Testis (tissue), 3 donors: ENCODE data around the gene DISC1. TPM values are rescaled to one million over a fixed set of nuclear protein-coding genes. Genes with fewer than 3 reads are reported as not detected.

Experiments used
- DNase-seq: peaks from one replicate; pipeline ENCODE4 v3.0.0-alpha.2; 2019
- H3K27ac ChIP-seq, 2 donors: fragments of 200-600 bp; sonication (generic); one replicate each; pipeline ENCODE4 v1.5.1; 2019
- H3K27me3 ChIP-seq: fragments of 200-600 bp; sonication (generic); one replicate; pipeline ENCODE4 v1.5.1; 2019
- H3K36me3 ChIP-seq: fragments of 200-600 bp; sonication (generic); one replicate; pipeline ENCODE4 v1.5.1; 2017; ENCODE audit warnings: low read depth; ENCODE audit errors: missing control alignments
- H3K4me1 ChIP-seq: fragments of 200-600 bp; sonication (generic); one replicate; pipeline ENCODE4 v1.5.1; 2019
- H3K4me3 ChIP-seq, 2 donors: fragments of 200-600 bp; sonication (generic); one replicate each; pipeline ENCODE4 v1.5.1; 2017 to 2019
- H3K9me3 ChIP-seq: fragments of 200-600 bp; sonication (generic); one replicate; pipeline ENCODE4 v1.5.1; 2017
- POLR2A ChIP-seq: fragments of 450-650 bp; IDR thresholded peaks from one replicate; pipeline ENCODE4 v1.6.1; 2017; ENCODE audit warnings: antibody characterized with exemption, mild to moderate bottlenecking, moderate library complexity
- WGBS, 2 donors: methylation state at CpG; one replicate each; pipeline ENCODE4 v1.1.5; 2018; 5-methylcytosine and 5-hydroxymethylcytosine counted together
- intact Hi-C: fragments of 100-400 bp; cut with DNase I; formaldehyde crosslinking; loops from one replicate; pipeline ENCODE4 v1.15.1; 2023; ENCODE audit warnings: low total_unique reads
- polyA plus RNA-seq: library from polyadenylated mRNA; stranded (reverse); fragments of 350-450 nt; fragmentation: Illumina TruSeq; extraction: RNeasy Lipid Tissue Mini Kit (QIAGEN cat#74804); gene quantifications from one replicate; pipeline ENCODE4 v1.2.3, GENCODE V29; 2014; ENCODE audit warnings: low read depth, low replicate concordance; ENCODE audit not compliant: insufficient read depth
- total RNA-seq, 2 donors: library from RNA; depleted of rRNA; stranded (reverse); fragments of >200 nt; gene quantifications; one replicate each; pipeline ENCODE4 v1.2.3, GENCODE V29; 2016
- TF ChIP-seq, protein P1 (sequence below), 3 experiments: fragments of 450-650 bp in 2 of 3; fragments of 200-600 bp in 1 of 3; sonication (generic) in 1 of 3; IDR thresholded peaks; one replicate each; pipeline ENCODE4 v1.5.1; 2016 to 2019; ENCODE audit warnings: antibody characterized with exemption in 3 of 3, mild to moderate bottlenecking in 2 of 3, moderate library complexity in 1 of 3

DISC1 gene
- total and polyA plus RNA-seq, 3 donors from 2014 or later: 1.8 to 6.8 (median 5.7) TPM

DNA sequence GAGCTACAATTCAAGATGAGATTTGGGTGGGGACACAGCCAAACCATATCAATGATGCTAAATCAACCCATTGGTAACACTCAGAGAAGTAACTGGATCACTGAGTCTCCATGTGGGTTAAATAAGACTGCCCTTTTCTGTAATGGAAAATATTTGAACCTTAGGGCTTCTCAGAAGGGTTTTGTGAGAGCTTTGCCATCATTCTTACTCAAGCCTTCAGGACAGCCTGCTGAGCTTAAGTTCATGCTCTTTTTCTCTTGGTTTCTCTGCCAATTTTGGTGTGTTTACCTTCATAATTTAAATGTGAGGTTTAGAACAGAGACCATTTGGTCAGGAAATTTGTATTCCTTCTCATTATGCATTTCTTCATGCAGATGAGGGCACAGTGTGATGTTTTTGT is 74.7 kb downstream of the DISC1 start:
- no peak for TF ChIP-seq POLR2A
- TF ChIP-seq, protein P1, sequence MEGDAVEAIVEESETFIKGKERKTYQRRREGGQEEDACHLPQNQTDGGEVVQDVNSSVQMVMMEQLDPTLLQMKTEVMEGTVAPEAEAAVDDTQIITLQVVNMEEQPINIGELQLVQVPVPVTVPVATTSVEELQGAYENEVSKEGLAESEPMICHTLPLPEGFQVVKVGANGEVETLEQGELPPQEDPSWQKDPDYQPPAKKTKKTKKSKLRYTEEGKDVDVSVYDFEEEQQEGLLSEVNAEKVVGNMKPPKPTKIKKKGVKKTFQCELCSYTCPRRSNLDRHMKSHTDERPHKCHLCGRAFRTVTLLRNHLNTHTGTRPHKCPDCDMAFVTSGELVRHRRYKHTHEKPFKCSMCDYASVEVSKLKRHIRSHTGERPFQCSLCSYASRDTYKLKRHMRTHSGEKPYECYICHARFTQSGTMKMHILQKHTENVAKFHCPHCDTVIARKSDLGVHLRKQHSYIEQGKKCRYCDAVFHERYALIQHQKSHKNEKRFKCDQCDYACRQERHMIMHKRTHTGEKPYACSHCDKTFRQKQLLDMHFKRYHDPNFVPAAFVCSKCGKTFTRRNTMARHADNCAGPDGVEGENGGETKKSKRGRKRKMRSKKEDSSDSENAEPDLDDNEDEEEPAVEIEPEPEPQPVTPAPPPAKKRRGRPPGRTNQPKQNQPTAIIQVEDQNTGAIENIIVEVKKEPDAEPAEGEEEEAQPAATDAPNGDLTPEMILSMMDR (IDR thresholded peaks at IDR 0.05): no peak
- Histone ChIP-seq H3K4me3 (no peak overlapping the region), H3K4me1 (no peaks in the 10 kb centered on the region), H3K9me3 (no peaks in the 10 kb centered on the region), H3K27ac (no peak overlapping the region), H3K36me3 (no peaks in the 10 kb centered on the region), H3K27me3 (no peaks in the 10 kb centered on the region)
- DNase-seq: no peak
- intact Hi-C loops: no loop called here

DNA sequence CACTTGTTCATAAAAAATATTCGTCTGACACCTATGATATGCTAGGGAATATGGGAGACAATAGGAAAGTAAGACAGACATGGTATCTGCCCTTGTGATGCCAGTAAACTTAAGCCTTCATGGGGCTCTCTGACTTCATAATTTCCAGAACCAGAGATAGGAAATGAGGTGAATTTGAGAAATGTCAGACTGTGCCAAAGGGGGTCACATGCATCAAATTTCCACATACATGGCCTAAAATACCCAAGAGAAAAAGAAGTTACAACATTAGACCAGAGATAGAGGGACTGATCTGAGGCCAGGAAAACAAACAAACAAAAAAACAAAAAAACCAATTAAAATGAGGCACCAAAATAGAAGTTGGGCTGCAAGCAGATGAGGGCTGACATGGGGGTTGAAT is 75.7 kb downstream of the DISC1 start:
- Histone ChIP-seq H3K4me3 (no peak overlapping the region), H3K9me3 (no peaks in the 10 kb centered on the region), H3K36me3 (no peaks in the 10 kb centered on the region), H3K4me1 (no peaks in the 10 kb centered on the region), H3K27me3 (no peaks in the 10 kb centered on the region), H3K27ac (no peak overlapping the region)
- 86 to 92% methylated on average over 1 of the region's 1 CpG for whole genome bisulfite sequencing, 2 donors
- intact Hi-C loops: no loop called here
- TF ChIP-seq POLR2A: no peak
- TF ChIP-seq, protein P1 (IDR thresholded peaks at IDR 0.05): no peak
- no peak for DNase-seq

DNA sequence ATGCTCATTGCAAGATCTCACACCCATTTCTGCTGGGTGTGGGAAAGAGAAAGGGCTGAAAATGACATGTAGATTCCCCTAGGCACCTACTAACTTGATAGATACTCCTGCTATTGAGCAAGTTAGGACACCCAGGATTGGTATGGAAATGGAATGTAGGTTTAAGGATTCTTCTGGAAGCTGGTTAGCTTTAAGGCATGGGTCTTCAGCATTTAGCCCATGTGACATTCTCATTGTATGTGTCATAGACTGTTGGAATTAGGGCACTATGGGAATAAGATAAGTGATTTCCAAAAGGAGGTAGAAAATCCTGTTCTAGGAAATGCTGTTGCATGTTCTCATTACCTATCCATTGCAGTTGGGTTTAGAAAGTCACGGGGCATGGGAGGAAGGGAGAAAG is 76.2 kb downstream of the DISC1 start:
- no peak overlapping the region for H3K27ac ChIP-seq
- TF ChIP-seq, protein P1 (IDR thresholded peaks at IDR 0.05): no peak
- no peak for TF ChIP-seq POLR2A
- H3K27me3 ChIP-seq: no peaks in the 10 kb centered on the region
- no peaks in the 10 kb centered on the region for H3K36me3 ChIP-seq
- H3K4me1 ChIP-seq: no peaks in the 10 kb centered on the region
- H3K4me3 ChIP-seq: no peak overlapping the region
- WGBS, 2 donors: 96 to 100% methylated on average over 1 of the region's 1 CpG
- intact Hi-C loops: no loop called here
- no peak for DNase-seq
- no peaks in the 10 kb centered on the region for H3K9me3 ChIP-seq

DNA sequence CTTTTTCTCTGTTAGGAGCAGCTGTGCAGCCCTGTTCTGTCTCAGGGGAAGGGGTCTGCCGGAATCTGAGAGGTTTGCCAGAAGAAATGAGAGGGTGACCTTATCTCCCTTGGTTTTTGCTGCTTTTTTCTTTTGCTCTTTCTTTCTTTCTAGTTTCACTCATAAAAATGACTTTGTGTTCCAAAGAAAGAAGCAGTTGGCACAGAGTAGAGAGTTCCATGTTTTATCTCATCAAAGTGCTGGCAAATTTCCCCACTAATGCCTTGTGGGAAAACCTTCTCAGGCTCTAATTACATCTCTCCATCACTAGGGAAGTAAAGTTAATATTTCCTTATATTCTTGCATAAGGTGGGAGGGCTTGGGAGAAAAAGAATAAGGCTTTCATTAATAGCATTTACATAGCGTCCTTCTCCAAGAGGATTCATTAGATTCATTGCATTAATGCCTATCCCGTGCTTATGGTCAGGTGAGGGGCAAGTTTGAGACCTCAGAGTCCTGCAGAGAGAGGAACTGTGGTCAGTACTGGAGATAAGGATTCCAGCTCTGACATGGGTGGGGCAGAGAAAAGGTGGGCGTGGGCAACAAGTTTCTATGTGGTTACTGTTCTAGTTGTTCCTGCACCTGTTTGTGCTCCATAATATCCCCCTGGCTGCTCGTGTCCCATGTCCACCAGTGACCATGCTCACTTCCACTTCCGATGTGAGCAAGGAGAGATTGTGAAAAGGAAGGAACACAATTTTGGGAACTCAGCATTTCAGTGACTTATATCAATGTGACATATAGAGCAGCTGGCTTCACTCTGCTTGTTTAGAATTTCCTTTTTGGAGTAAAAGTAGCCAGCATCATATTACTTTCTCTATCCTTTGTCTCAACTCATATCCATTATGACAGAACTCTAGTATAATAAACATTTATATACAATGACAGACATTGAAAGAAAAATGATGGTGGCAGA is 79.5 kb downstream of the DISC1 start:
- intact Hi-C loops: no loop called here
- no peak for DNase-seq
- TF ChIP-seq POLR2A: no peak
- TF ChIP-seq, protein P1 (IDR thresholded peaks at IDR 0.05): no peak
- Histone ChIP-seq H3K4me3 (no peak overlapping the region), H3K27me3 (no peaks in the 10 kb centered on the region), H3K36me3 (no peaks in the 10 kb centered on the region), H3K9me3 (no peaks in the 10 kb centered on the region), H3K27ac (no peak overlapping the region), H3K4me1 (no peaks in the 10 kb centered on the region)
- WGBS, 2 donors: 67 to 72% methylated on average over 6 of the region's 6 CpGs

DNA sequence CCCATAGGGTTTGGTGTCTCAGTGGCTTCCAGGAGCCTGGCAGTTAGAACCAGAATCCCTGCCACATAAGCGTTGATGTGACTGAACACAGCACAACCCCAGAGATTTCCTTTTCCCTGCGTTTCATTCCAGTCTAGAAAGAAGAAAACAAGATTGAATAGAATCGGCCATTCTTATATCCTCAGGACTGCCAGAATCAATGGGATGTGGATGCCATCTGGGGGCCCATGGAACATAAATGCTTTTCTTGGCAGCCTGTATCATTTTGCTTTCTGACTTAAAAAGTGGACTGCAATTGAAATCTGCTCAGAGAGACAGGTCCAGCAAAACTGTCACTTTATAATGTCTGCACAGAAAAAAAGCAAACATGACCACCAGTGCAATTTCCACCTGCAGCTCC is 80.3 kb downstream of the DISC1 start:
- intact Hi-C loops: no loop called here
- Histone ChIP-seq H3K27me3 (no peaks in the 10 kb centered on the region), H3K4me3 (no peak overlapping the region), H3K9me3 (no peaks in the 10 kb centered on the region), H3K36me3 (no peaks in the 10 kb centered on the region), H3K27ac (no peak overlapping the region), H3K4me1 (no peaks in the 10 kb centered on the region)
- DNase-seq: no peak
- TF ChIP-seq POLR2A: no peak
- TF ChIP-seq, protein P1 (IDR thresholded peaks at IDR 0.05): no peak
- 86 to 94% methylated on average over 3 of the region's 3 CpGs for WGBS, 2 donors
